Lung (tissue), 12 donors: ENCODE measurements around the gene PARVA. TPM values are rescaled to one million over a fixed set of nuclear protein-coding genes. Genes with fewer than 3 reads are reported as not detected.

ENCODE experiments used
- ATAC-seq: fragments of 200-7000 bp; cut with Tn5 transposase; one replicate; pipeline ENCODE4 v1.9.1; 2020; ENCODE audit warnings: moderate number of reproducible peaks; ENCODE audit not compliant: insufficient read depth, low FRiP score
- DNase-seq, 3 donors: peaks; one replicate each; pipeline ENCODE4 v3.0.0-alpha.2; 2013 to 2017
- H3K27ac ChIP-seq, 2 donors: one replicate each; pipeline ENCODE4 v1.5.1; 2013; ENCODE audit warnings: mild to moderate bottlenecking in 2 of 2, moderate library complexity in 2 of 2, control low read depth in 1 of 2, inconsistent platforms in 1 of 2, low read depth in 1 of 2, low read length in 1 of 2
- H3K27me3 ChIP-seq, 3 donors: one replicate each; pipeline ENCODE4 v1.5.1; 2013; ENCODE audit warnings: low read length in 2 of 3; ENCODE audit not compliant: control insufficient read depth in 3 of 3, insufficient read depth in 3 of 3
- H3K36me3 ChIP-seq, 4 donors: one replicate each; pipeline ENCODE4 v1.5.1; 2013; ENCODE audit warnings: low read length in 4 of 4, mild to moderate bottlenecking in 1 of 4, moderate library complexity in 1 of 4; ENCODE audit not compliant: control insufficient read depth in 4 of 4, insufficient read depth in 4 of 4
- H3K4me1 ChIP-seq, 5 donors: one replicate each; pipeline ENCODE4 v1.5.1; 2013; ENCODE audit warnings: low read length in 5 of 5, mild to moderate bottlenecking in 2 of 5, moderate library complexity in 1 of 5; ENCODE audit not compliant: control insufficient read depth in 5 of 5, insufficient read depth in 5 of 5
- H3K4me3 ChIP-seq: one replicate; pipeline ENCODE4 v1.5.1; 2013; ENCODE audit warnings: mild to moderate bottlenecking, control low read depth, moderate library complexity
- H3K9ac ChIP-seq, 2 donors: one replicate each; pipeline ENCODE4 v1.5.1; 2013; ENCODE audit warnings: low read length in 2 of 2, control low read depth in 1 of 2; ENCODE audit not compliant: insufficient read depth in 1 of 2
- H3K9me3 ChIP-seq, 4 donors: one replicate each; pipeline ENCODE4 v1.5.1; 2013; ENCODE audit warnings: low read length in 3 of 4, mild to moderate bottlenecking in 1 of 4, moderate library complexity in 1 of 4; ENCODE audit not compliant: control insufficient read depth in 4 of 4, insufficient read depth in 3 of 4
- CTCF ChIP-seq: IDR thresholded peaks from 2 replicates; pipeline ENCODE4 v1.5.1; 2012; ENCODE audit warnings: mild to moderate bottlenecking; ENCODE audit errors: control extremely low read depth, extremely low read depth
- WGBS, 2 donors: extraction: QIAGEN DNeasy Blood & Tissue Kit; methylation state at CpG; one replicate each; pipeline ENCODE4 v1.1.7; 2013; 5-methylcytosine and 5-hydroxymethylcytosine counted together
- polyA plus RNA-seq, 2 donors: library from polyadenylated mRNA; stranded (reverse); fragments of 200-250 nt; gene quantifications; one replicate each; pipeline ENCODE4 v1.2.1, GENCODE V29; 2013
- total RNA-seq, 2 donors: library from RNA; depleted of rRNA in 1 of 2; stranded (reverse); fragments of >200 nt in 1 of 2; gene quantifications; one replicate each; pipeline ENCODE4 v1.2.1, GENCODE V29; 2014 to 2021
- donor health status: control.
- donor health status: control.
- donor health status: Bipolar disorder and iron deficiency.
- donor health status: healthy.
- donor health status: DM: yes; HTN: yes; CAD: no.

The PARVA gene
- total and polyA plus RNA-seq, 4 donors = 19.9 to 71.6 (median 36.2) TPM

GRCh38 chr11:12537778-12538401 lies 160.5 kb downstream of the PARVA start:
- ATAC-seq = no peak
- Histone ChIP-seq H3K4me3 (no peak overlapping the region), H3K4me1 (peaks cover 0 to 25% (median 11%) of the 10 kb centered on the region in 5 donors), H3K9me3 (no peaks in the 10 kb centered on the region), H3K27ac (no peak overlapping the region), H3K36me3 (peaks cover 0 to 5% (median under 1%) of the 10 kb centered on the region in 4 donors), H3K9ac (no peak overlapping the region), H3K27me3 (no peaks in the 10 kb centered on the region)
- peak; percentile 60 to 95 (median 86) for DNase-seq
- TF ChIP-seq CTCF = no peak
- WGBS, 2 donors = 65 to 74% methylated on average over 6 of the region's 6 CpGs

- DNase-seq (no peak), ATAC-seq (no peak)
- no peaks in the 10 kb centered on the region for H3K9me3 ChIP-seq
- H3K9ac ChIP-seq = no peak overlapping the region
- no peaks in the 10 kb centered on the region for H3K27me3 ChIP-seq
- WGBS, 2 donors = 88 to 96% methylated on average over 3 of the region's 3 CpGs
- no peak for TF ChIP-seq CTCF
- no peaks in the 10 kb centered on the region for H3K36me3 ChIP-seq
- H3K4me3 ChIP-seq = no peak overlapping the region
- peak overlapping the region in 1 of 2 donors; percentile 49 for H3K27ac ChIP-seq
- H3K4me1 ChIP-seq = peaks cover 0 to 28% (median 14%) of the 10 kb centered on the region in 5 donors
Observed at GRCh38 chr11:12538889-12539421, 161.6 kb downstream of the PARVA start.

GRCh38 chr11:12539572-12539971 lies 162.2 kb downstream of the PARVA start:
- H3K4me3 ChIP-seq = no peak overlapping the region
- TF ChIP-seq CTCF = no peak
- no peaks in the 10 kb centered on the region for H3K9me3 ChIP-seq
- no peak overlapping the region for H3K27ac ChIP-seq
- H3K4me1 ChIP-seq = peaks cover 0 to 30% (median 15%) of the 10 kb centered on the region in 5 donors
- no peaks in the 10 kb centered on the region for H3K36me3 ChIP-seq
- no peak for DNase-seq
- H3K9ac ChIP-seq = no peak overlapping the region
- H3K27me3 ChIP-seq = no peaks in the 10 kb centered on the region
- ATAC-seq = no peak
- 76 to 88% methylated on average over 4 of the region's 4 CpGs for WGBS, 2 donors
